OCI-LY3 (cell line): Measurements from ENCODE around the gene BCR.

ENCODE experiments used
- H2AFZ ChIP-seq: fragments of 200-600, 300-600 bp; shearing (Covaris generic); 2 replicates; pipeline ENCODE4 v1.6.0; 2014; ENCODE audit warnings: antibody characterized with exemption, low read depth, low read length
- H3K27ac ChIP-seq: fragments of 200-600, 300-600 bp; sonication (generic); 2 replicates; pipeline ENCODE4 v1.5.1; 2014; ENCODE audit warnings: mild to moderate bottlenecking, low read length, moderate library complexity, mixed read lengths
- H3K27me3 ChIP-seq: fragments of 200-600, 300-600 bp; sonication (generic); 2 replicates; pipeline ENCODE4 v1.6.1; 2014; ENCODE audit warnings: low read depth, low read length, mixed read lengths
- H3K36me3 ChIP-seq: fragments of 200-600, 300-600 bp; sonication (generic); replicated peaks from 2 replicates; pipeline ENCODE3; 2014; ENCODE audit warnings: low read depth, low read length, mixed read lengths
- H3K4me1 ChIP-seq: fragments of 300-600, 200-600 bp; sonication (generic); 2 replicates; pipeline ENCODE4 v1.6.1; 2014; ENCODE audit warnings: low read length, mixed read lengths
- H3K4me2 ChIP-seq: fragments of 200-600, 300-600 bp; sonication (generic); 2 replicates; pipeline ENCODE4 v1.6.1; 2014; ENCODE audit warnings: low read length, mixed read lengths
- H3K4me3 ChIP-seq: fragments of 300-600, 200-600 bp; sonication (generic); 2 replicates; pipeline ENCODE4 v1.5.1; 2014; ENCODE audit warnings: antibody characterized with exemption, mild to moderate bottlenecking, low read length, moderate library complexity
- H3K79me2 ChIP-seq: fragments of 300-600, 200-600 bp; shearing (Covaris generic); 2 replicates; pipeline ENCODE4 v1.6.1; 2014; ENCODE audit warnings: mild to moderate bottlenecking, low read length, mixed read lengths
- H3K9ac ChIP-seq: fragments of 300-600, 200-600 bp; shearing (Covaris generic); 2 replicates; pipeline ENCODE4 v1.6.0; 2014; ENCODE audit warnings: mild to moderate bottlenecking, low read length, moderate library complexity
- H3K9me3 ChIP-seq: fragments of 200-600, 300-600 bp; shearing (Covaris generic); 2 replicates; pipeline ENCODE4 v1.6.1; 2014; ENCODE audit warnings: low read length, mixed read lengths; ENCODE audit not compliant: insufficient read depth
- H4K20me1 ChIP-seq: fragments of 200-600, 300-600 bp; sonication (generic); 2 replicates; pipeline ENCODE4 v1.6.1; 2016; ENCODE audit warnings: low read length, mixed read lengths; ENCODE audit not compliant: insufficient read depth
- CTCF ChIP-seq: fragments of 200-600, 300-600 bp; sonication (generic); IDR thresholded peaks from 2 replicates; pipeline ENCODE4 v1.5.1; 2014; ENCODE audit warnings: antibody characterized with exemption, low read length, low read depth
- EZH2phosphoT487 ChIP-seq: fragments of 200-600 bp; shearing (Covaris generic); IDR thresholded peaks from 2 replicates; pipeline ENCODE4 v1.6.1; 2018; ENCODE audit warnings: antibody characterized with exemption, mixed run types, low read depth

BCR gene

GRCh38 chr22:23234409-23235161 lies 54.3 kb downstream of the BCR start:
- H4K20me1 ChIP-seq = no peaks in the 10 kb centered on the region; the same call in 1 of the 2 replicates
- H3K27me3 ChIP-seq = no peaks in the 10 kb centered on the region

GRCh38 chr22:23235425-23235824 lies 55.1 kb downstream of the BCR start:
- Histone ChIP-seq H2AFZ (no peak overlapping the region), H3K79me2 (no peaks in the 10 kb centered on the region), H3K36me3 (no peaks in the 10 kb centered on the region), H3K27ac (no peak overlapping the region), H3K9ac (no peak overlapping the region), H4K20me1 (no peaks in the 10 kb centered on the region; the same call in 1 of the 2 replicates), H3K4me2 (no peak overlapping the region), H3K27me3 (no peaks in the 10 kb centered on the region), H3K9me3 (no peaks in the 10 kb centered on the region), H3K4me1 (no peaks in the 10 kb centered on the region), H3K4me3 (no peak overlapping the region)
- no peak for TF ChIP-seq CTCF
- TF ChIP-seq EZH2phosphoT487 = no peak

More at GRCh38 chr22:23234409-23235161, 54.3 kb downstream of the BCR start:
- H3K4me2 ChIP-seq = no peak overlapping the region
- H3K9ac ChIP-seq = no peak overlapping the region
- H3K27ac ChIP-seq = no peak overlapping the region
- no peaks in the 10 kb centered on the region for H3K36me3 ChIP-seq
- H3K9me3 ChIP-seq = no peaks in the 10 kb centered on the region
- H3K79me2 ChIP-seq = no peaks in the 10 kb centered on the region
- no peak for TF ChIP-seq CTCF
- TF ChIP-seq EZH2phosphoT487 = no peak
- no peaks in the 10 kb centered on the region for H3K4me1 ChIP-seq
- H2AFZ ChIP-seq = no peak overlapping the region
- no peak overlapping the region for H3K4me3 ChIP-seq

GRCh38 chr22:23236026-23236425 lies 55.7 kb downstream of the BCR start:
- H3K9me3 ChIP-seq = no peaks in the 10 kb centered on the region
- H3K9ac ChIP-seq = no peak overlapping the region
- no peak overlapping the region for H2AFZ ChIP-seq
- no peak overlapping the region for H3K27ac ChIP-seq
- H3K4me2 ChIP-seq = no peak overlapping the region
- TF ChIP-seq EZH2phosphoT487 (no peak), CTCF (no peak)
- no peaks in the 10 kb centered on the region for H3K4me1 ChIP-seq
- H3K79me2 ChIP-seq = no peaks in the 10 kb centered on the region
- no peaks in the 10 kb centered on the region for H3K27me3 ChIP-seq
- no peaks in the 10 kb centered on the region; the same call in 1 of the 2 replicates for H4K20me1 ChIP-seq
- no peak overlapping the region for H3K4me3 ChIP-seq
- no peaks in the 10 kb centered on the region for H3K36me3 ChIP-seq

GRCh38 chr22:23236440-23237184 lies 56.3 kb downstream of the BCR start:
- Histone ChIP-seq H2AFZ (no peak overlapping the region), H3K27me3 (no peaks in the 10 kb centered on the region), H3K4me2 (no peak overlapping the region), H3K9ac (no peak overlapping the region), H3K79me2 (no peaks in the 10 kb centered on the region), H4K20me1 (no peaks in the 10 kb centered on the region; the same call in 1 of the 2 replicates), H3K36me3 (no peaks in the 10 kb centered on the region), H3K27ac (no peak overlapping the region), H3K4me3 (no peak overlapping the region), H3K9me3 (no peaks in the 10 kb centered on the region), H3K4me1 (no peaks in the 10 kb centered on the region)
- no peak for TF ChIP-seq CTCF
- no peak for TF ChIP-seq EZH2phosphoT487
